Testis (tissue), 2 donors: ENCODE results near the gene DROSHA.

Experiments used
- POLR2A ChIP-seq: fragments of 450-650 bp; IDR thresholded peaks from one replicate; pipeline ENCODE4 v1.6.1; 2017; ENCODE audit warnings: antibody characterized with exemption, mild to moderate bottlenecking, moderate library complexity
- TF ChIP-seq, protein P1 (sequence below), 3 experiments: fragments of 450-650 bp in 2 of 3; fragments of 200-600 bp in 1 of 3; sonication (generic) in 1 of 3; IDR thresholded peaks; one replicate each; pipeline ENCODE4 v1.5.1; 2016 to 2019; ENCODE audit warnings: antibody characterized with exemption in 3 of 3, mild to moderate bottlenecking in 2 of 3, moderate library complexity in 1 of 3

DNA sequence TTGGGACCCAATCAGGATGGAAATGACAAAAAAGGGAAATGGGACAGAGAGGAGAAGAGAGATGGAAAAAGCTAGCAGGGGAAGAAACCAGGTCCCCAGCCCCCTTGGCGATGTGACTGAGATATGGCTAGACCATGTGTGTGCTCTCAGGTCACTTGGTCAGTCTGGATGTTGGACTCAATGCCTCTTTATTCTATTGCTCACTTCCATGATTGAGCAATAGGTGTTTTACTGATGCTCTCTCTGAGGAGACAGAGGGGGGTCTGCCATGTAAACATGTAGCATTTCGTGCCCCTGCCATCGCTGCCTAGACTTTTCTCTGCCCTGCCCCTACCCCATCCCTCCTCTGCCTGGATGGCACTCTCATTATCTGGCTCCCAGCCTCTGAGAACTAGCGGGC, 150.6 kb downstream of the DROSHA start:
- TF ChIP-seq, protein P1, sequence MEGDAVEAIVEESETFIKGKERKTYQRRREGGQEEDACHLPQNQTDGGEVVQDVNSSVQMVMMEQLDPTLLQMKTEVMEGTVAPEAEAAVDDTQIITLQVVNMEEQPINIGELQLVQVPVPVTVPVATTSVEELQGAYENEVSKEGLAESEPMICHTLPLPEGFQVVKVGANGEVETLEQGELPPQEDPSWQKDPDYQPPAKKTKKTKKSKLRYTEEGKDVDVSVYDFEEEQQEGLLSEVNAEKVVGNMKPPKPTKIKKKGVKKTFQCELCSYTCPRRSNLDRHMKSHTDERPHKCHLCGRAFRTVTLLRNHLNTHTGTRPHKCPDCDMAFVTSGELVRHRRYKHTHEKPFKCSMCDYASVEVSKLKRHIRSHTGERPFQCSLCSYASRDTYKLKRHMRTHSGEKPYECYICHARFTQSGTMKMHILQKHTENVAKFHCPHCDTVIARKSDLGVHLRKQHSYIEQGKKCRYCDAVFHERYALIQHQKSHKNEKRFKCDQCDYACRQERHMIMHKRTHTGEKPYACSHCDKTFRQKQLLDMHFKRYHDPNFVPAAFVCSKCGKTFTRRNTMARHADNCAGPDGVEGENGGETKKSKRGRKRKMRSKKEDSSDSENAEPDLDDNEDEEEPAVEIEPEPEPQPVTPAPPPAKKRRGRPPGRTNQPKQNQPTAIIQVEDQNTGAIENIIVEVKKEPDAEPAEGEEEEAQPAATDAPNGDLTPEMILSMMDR (IDR thresholded peaks at IDR 0.05) = no peak
- TF ChIP-seq POLR2A = no peak
